HL-60/S4 (cell line): Measurements from ENCODE around the gene SLC22A1.
"Not testable (repeated sequence)": the region's sequence is repeated elsewhere in the genome, so short reads cannot be mapped to it uniquely, and the experiment has no call there.

Source experiments
- in situ Hi-C: fragments of 300-500 bp; cut with MboI; formaldehyde crosslinking; loops from 2 replicates; pipeline ENCODE4 v1.14.3; 2022; ENCODE audit warnings: low sequenced_read_pairs

SLC22A1 gene

DNA sequence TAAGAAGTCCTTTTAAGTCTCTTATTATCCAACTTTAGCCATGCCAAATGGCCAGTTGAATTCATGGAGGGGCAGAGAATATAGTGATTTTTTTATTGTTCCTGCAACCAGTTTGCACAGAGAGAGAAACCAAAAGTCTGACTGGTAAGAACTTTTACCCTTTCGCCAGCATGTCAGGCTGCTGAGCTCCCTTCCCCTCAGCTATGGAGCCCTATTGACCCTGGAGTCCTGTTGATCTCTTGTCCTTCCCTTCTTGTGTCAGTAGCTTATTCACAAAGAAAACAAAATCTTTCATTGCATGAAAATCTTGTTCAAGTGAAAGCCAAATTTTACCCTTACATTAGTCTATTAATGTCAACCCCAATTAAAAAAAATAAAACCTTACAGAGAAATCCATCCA lies 1.5 kb upstream of the SLC22A1 start:
- in situ Hi-C loops = no loop called here

DNA sequence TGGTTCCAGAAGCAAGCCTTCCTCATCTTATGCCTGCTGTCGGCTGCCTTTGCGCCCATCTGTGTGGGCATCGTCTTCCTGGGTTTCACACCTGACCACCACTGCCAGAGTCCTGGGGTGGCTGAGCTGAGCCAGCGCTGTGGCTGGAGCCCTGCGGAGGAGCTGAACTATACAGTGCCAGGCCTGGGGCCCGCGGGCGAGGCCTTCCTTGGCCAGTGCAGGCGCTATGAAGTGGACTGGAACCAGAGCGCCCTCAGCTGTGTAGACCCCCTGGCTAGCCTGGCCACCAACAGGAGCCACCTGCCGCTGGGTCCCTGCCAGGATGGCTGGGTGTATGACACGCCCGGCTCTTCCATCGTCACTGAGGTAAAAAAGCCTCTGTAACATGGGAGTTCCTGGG lies 366 bp downstream of the SLC22A1 start:
- in situ Hi-C loops = no loop called here

DNA sequence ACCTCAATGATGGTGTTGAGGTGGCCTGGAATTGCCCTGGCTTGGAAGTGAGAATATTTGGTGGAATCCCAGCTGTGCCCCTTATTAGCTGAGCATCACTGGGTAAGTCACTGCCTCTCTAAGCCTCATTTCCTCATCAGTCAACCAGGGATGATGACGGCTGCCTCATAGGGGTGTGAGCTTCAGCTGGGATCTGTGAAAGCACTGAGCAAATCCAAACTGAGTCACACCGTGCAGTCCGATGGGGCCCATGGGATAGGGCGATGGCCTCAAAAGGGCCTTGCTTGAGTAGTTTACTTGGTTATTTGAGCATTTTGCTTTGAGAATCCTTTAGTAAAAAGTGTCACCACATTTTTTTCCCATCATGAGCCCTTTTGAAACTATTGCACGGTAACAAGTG lies 1.1 kb downstream of the SLC22A1 start:
- in situ Hi-C loops = no loop called here

DNA sequence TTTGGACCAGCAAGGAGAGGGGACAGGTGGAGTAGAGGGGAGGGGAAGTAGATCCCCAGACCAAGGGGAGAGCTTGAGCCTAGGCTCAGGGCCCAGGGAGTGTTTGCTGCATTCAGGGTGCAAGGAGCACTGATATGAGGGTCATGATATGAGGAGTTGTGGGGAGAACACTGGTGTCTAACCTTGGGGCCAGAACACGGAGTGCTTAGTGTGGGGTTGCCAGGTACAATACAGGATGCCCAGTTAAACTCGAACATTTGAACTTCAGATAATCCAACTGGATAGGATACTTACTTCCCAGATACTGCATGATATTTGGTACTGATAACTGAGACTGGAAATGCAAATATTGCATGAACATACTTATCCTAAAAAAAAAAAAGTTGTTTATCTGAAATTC lies 2.4 kb downstream of the SLC22A1 start:
- in situ Hi-C loops = no loop called here

DNA sequence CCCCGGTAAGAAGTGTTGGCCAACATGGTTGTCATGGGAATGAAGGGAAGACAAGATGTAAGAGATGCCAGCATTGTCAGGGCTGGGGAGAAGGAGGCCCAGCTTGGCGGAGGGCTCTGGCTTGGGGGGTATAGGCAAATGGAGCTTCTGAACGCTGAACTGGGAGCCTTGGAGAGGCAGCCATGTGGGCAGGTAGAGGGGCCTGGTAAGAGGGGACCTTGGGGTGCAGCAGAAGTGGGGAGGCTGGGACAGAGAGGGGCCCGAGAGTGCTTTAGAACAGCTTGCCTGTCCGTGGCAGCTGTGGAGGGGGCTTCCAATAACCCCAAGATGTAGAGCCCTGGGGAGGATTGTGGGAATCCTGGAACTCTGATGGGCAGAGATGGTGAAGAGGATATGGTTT lies 3.0 kb downstream of the SLC22A1 start:
- in situ Hi-C loops = no loop called here

DNA sequence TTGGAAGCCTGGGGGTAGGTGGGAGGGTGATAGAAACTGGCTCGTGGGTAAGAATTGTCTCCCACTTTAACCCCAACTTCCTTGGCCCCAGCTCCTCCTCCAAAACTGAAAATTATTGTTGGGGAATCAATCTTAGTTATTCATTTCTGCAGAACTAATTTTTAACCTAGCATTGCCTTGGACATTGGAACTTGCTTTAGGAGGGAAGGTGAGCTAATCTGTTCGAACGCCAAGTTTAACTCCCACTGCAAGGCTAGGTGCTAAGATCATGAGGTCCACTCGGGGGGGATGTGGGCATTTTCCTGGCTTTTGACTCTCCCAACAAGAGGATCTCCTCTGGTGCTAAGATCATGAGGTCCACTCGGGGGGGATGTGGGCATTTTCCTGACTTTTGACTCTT lies 3.5 kb downstream of the SLC22A1 start:
- in situ Hi-C loops = not testable (repeated sequence)

DNA sequence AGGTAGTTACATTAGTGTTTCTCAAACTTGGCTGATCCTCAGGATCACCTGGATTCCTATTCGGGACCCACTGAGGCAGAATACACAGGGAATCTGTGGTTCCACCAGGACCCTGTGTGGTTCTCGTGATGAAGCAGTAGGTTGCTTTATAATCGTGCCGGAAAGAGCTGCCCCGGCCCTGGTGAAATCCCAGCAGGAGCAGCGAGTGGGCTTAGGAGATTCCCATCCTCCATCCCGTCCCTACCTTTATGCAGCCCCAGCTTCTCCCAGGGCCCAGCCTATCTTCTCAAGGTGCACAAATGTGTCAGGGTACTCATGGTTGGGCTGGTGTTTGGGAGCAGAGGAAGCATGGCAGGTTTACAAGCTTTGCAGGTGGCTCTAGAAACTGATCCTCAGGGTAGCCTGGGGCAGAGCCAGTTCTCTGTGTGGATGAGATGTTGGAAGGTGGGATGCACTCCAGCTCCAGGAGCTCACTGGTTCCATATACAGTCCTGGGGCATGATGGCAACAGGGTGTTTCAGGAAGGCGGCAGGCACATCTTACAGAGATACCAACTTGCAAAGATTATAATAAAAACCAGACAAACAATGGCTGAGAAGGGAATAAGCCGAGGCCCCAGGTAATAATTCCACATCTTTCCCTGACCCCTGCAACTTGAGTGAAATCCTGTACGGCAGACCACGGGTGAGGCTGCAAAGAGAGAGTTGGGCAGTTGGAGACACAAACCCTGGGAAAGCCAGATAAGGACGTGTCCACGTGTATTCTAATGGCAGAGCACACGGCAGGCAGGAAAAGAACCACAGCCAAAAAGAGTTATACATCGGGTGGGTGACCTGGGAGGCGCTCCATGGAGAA lies 5.9 kb downstream of the SLC22A1 start:
- in situ Hi-C loops = no loop called here

DNA sequence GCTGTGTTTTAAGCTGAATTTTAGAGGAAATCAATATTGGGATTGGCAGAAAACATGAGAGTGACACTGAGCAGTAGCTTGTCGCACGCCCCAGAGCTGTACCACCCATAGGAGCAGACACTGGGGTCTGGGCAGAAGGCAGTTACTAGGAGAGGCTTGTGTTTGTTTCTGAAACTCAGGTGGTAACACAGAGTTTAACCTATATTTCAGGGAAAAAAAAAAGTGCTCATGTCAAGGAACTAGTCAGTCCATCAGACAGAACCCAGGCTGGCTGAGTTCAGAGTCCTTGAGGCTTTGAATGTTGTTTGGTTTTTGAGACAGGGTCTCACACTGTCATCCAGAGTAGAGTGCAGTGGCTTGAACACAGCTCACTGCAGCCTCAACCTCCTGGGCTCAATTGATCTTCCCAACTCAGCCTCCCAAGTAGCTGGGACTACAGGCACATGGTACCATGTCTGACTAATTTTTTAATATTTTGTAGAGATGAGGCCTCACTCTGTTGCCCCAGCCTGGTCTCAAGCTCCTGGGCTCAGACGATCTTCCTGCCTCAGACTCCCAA lies 6.6 kb downstream of the SLC22A1 start:
- in situ Hi-C loops = no loop called here

DNA sequence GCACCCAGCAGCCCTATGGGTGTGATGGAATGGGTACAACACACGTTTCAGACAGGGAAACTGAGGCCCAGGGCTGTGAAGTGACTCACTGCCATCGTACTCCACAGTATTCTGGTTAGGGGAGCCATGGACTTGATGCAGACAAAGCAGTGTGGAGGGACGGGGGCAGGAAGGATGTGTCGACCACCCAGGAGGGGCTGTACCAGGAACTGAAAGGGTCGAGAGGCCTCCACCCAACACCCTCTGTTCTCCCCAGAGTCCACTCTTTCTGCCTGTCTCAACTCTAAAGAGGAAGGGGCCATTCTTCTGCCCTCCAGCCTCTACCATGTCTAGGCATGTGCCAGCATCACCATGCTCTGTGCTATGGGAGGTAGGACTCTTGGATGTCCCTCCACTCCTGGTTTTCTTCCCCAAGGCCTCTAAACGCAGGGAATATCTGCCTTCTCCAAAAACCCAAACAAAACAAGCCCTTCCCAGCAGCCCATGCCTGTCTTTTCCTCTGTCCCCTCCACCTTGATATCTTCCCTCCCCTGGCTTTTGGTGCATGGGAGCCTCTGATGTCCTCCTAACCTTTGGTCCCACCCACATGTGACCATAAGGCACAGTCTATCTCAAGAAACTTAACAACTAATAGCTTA lies 7.4 kb downstream of the SLC22A1 start:
- in situ Hi-C loops = no loop called here

DNA sequence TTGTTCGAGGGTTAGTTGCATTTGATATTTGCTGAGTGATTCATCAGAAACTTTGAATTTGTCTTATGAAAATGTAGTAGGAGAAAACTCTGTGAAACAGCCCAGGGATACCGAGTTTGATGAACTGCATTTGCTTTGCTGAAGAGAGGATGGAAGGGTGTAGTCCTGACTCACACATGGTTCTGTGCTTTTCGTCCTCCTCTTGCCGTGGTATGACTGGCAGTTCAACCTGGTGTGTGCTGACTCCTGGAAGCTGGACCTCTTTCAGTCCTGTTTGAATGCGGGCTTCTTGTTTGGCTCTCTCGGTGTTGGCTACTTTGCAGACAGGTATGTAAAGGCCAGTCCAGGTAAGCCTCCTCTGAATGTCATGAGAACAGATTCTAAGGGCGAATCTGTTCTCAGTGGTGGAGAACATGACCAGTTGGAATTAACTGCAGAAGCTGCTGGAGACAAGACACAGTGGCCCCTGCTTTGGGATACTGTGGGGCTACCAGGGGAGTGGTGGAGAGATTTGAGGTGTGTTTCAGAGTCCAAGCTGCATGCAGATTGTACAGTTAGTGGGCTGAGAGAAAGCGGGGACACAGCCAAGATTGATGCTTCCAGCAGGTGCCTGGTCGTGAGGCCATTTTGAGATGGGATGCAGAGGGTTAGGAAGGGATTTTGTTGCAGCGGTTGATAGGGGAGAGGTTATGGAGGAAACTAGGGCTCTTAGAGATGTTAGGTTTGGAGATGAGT lies 8.4 kb downstream of the SLC22A1 start:
- in situ Hi-C loops = no loop called here

DNA sequence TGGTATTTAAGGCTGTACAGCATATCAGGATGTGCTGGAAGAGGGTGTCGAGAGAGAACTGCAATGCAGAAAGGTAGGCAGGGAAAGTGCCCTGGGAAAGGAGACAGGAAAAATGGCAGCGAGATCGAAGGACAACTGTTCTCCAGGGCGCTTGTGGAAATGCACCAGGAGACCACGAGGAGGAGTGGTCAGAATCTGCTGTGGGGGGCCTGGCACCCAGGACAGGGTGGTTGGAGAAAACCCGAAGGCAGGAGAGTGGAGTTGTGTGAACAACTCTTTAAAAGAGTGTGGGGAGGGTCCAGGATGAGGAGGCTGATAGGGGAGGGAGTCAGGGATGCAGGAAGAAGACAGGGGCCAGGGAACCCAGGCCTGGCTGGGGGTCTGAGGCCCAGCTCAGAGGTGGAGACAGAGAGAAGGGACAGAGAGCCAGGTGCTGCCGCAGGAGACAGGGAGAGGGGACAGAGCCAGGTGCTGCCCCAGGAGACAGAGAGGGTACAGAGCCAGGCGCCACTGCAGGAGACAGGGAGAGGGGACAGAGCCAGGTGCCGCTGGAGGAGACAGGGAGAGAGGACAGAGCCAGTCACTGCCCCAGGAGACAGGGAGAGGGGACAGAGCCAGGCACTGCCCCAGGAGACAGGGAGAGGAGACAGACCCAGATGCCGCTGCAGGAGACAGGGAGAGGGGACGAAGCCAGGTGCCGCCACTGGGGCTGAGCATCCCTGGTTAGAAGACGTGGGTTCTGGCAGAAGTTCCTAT lies 9.3 kb downstream of the SLC22A1 start:
- in situ Hi-C loops = no loop called here

DNA sequence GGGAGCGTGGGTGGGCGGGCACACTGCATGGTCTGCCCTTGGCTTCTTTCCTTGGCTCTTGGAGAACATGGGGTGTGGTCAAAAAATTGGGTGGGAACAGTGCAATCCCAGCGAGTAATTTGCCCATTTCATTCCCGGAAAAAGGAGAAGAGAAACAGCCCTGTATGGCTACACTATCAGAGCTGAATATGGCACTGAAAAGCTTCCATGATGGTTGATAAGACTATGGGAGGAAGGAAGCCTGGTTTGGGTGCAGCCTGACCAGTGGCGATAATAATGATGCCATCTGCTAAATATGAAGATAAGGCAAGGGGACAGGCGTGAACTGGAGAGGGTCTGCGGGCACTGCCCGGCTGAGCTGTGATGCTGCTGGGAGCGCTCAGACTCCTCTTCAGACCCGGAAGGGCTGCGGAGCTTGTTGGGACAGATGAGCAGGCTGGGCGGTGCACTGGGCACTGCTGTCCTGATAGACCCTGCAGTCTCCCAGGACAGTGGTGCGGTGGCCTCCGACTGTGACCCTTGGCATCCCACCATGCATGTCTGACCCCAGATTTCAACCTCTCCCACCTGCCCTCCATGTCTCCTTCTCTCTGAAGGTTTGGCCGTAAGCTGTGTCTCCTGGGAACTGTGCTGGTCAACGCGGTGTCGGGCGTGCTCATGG lies 10.2 kb downstream of the SLC22A1 start:
- in situ Hi-C loops = no loop called here

DNA sequence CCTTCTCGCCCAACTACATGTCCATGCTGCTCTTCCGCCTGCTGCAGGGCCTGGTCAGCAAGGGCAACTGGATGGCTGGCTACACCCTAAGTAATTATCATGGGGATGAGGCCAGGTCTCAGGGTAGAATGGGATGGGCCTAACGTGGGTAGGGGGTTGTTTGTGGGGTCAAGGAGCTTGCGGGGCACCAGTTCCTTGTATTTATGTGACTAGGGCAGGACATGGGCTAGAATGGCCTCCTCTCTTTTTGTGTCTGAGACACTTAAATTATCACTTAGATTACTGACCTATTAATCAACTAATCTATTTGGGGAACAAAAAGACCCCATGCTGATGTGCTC lies 10.7 kb downstream of the SLC22A1 start:
- in situ Hi-C loops = no loop called here

DNA sequence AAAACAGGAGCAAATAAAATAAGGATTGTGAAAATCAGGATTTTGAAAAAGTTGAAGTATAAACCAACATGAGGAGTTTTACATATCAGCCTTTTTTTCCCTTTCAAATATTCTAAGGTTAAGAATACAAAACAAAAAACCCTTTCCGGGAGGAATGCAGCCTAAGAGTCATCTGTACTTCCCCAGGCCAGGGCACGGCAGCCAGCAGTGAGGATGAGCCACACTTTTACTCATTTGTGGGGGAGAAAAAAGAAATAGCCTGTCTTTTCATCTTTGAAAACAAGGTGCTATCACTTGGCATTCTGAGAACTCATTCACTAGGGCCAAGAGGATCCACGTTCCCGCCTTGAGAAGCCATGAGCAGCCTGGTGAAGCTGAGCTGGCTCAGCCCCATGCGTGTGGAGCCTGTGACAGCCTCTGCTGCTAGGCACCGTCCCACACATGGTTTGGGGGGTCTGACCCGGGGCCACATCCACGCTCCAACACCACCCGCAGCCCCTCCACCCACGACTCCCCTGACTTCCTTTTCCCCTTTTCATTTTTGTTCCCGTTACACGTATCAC lies 11.2 kb downstream of the SLC22A1 start:
- in situ Hi-C loops = no loop called here

DNA sequence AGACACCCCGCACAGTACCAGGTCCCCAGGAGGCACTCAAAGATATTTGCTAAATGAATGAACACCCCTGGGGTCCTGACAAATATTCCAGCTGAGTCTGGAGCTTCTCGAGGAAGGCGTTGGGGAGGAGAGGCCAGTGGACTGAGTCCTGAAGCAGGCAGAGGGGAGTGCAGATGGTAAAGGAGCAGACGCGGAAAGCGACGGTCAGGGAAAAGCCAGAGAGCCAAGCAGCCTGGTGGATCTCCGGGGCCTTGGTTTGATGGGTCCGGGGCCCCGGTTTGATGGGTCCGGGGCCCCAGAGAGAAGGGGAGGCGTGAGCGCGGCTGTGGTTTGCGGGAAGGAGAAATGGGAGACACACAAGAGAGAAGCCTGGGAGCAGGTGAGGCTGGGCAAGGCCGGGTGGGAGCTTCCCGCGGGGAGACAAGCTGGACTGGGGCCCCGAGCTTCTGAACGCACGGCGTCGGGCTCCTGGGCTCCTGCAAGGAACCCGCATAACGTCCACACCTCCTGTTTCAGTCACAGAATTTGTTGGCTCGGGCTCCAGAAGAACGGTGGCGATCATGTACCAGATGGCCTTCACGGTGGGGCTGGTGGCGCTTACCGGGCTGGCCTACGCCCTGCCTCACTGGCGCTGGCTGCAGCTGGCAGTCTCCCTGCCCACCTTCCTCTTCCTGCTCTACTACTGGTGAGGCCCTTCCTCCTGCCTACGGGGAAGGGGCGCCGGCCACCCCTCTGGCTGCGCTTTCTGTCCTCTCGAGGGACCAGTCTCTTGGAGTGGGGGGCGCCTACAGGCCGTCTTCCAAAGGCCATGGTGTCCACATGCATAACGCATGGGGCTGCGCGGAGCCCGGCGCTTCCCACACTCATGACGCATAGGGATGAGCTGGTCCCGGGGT lies 12.1 kb downstream of the SLC22A1 start:
- in situ Hi-C loops = no loop called here

DNA sequence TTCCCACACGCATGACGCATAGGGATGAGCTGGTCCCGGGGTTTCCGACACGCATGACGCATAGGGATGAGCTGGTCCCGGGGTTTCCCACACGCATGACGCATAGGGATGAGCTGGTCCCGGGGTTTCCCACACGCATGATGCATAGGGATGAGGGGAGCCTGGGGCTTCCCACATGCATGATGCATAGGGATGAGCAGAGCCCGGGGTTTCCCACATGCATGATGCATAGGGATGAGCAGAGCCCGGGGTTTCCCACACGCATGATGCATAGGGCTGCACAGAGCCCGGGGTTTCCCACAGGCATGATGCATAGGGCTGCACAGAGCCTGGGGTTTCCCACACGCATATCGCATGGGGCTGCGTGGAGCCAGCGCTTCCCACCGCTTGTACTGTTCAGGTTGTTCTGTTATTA lies 12.7 kb downstream of the SLC22A1 start:
- in situ Hi-C loops = not testable (repeated sequence)

DNA sequence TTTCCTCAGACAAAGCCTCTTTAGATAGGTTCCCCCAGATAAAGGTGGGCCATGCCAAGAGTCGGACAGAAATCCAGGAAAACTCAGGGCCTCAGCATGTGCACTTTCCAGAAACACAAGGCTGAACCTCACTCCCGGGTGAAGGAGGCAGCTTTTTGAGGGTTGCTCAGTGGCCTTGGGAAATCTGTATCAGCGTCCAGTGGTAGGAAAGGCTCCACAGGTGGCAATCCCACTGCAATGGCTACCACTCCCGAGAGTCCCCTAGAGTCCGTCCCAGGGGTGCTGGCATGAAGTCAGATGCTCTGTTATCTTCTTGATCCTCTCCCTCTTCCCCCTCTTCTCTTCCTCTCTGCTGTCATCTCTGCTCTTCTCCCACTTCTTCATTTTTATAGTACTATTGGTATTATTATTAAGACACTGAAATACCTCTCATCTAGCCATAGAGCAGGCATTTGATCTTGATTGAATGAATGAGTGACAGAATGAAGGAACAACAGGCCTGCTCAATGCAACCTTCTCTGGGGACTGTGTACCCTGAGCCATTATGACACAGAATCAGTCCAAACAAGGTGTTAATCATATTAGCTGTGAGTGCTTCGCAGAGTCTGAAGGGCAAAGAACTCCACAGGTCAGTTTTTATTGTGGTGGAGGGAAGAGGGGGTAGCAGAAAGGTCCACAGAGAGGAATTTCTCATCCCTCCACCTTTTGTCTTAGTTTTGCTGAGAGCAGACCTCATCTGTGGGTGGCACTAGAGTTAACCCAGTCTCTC lies 13.3 kb downstream of the SLC22A1 start:
- in situ Hi-C loops = no loop called here

DNA sequence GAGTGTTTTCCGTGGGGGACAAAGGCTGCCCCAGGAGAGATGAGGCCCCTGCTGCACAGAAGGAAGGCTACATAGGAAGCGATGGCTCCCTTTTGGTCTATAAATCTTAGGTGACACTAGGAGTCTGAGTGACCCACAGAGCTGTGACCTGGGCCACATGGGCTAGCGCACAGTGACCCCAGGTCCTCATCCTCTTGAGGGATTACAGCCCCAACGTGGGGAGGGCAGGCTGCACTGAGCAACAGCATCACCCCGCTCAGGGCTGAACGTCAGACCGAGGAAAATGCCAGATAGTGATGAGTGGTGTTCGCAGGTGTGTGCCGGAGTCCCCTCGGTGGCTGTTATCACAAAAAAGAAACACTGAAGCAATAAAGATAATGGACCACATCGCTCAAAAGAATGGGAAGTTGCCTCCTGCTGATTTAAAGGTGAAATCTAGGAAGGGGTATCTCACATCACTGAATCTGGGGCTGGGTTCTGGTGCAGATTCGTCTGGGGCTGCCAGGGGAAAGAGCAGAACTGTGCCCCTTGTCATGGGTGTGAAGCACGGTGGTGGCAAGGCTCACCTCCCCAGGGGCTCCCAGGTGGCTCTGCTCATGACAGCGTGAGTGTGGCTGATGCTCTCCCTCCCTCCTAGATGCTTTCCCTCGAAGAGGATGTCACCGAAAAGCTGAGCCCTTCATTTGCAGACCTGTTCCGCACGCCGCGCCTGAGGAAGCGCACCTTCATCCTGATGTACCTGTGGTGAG lies 14.5 kb downstream of the SLC22A1 start:
- in situ Hi-C loops = no loop called here
